HepG2 (cell line): ENCODE data around the gene PRR12. TPM values are rescaled to one million over a fixed set of nuclear protein-coding genes. Genes with fewer than 3 reads are reported as not detected.
A peak's percentile ranks its signal among the peaks of the same experiment; 100 is the strongest.

Source experiments
- GATA4 ChIP-seq: sonication (generic); IDR thresholded peaks from 2 replicates; pipeline ENCODE4 v1.6.1; 2016; ENCODE audit warnings: antibody characterized with exemption, low read depth, borderline replicate concordance
- MTA1 ChIP-seq: sonication (generic); formaldehyde crosslinking; IDR thresholded peaks from 2 replicates; pipeline ENCODE4 v1.4.0; 2020; ENCODE audit warnings: missing genetic modification reagents, mild to moderate bottlenecking, borderline replicate concordance
- NAIF1 ChIP-seq: sonication (generic); formaldehyde crosslinking; IDR thresholded peaks from 2 replicates; pipeline ENCODE4 v1.5.0; 2020; ENCODE audit warnings: mild to moderate bottlenecking, missing genetic modification reagents, borderline replicate concordance
- RBFOX2 ChIP-seq: fragments of 200-400 bp; formaldehyde crosslinking; IDR thresholded peaks from 2 replicates; pipeline ENCODE4 v1.6.1; 2017; ENCODE audit warnings: low read depth, mild to moderate bottlenecking, low read length
- SMAD1 ChIP-seq: sonication (generic); formaldehyde crosslinking; IDR thresholded peaks from 2 replicates; pipeline ENCODE4 v1.4.0; 2020; ENCODE audit warnings: missing genetic modification reagents, low read depth, mild to moderate bottlenecking, borderline replicate concordance
- SMYD3 ChIP-seq: sonication (generic); formaldehyde crosslinking; IDR thresholded peaks from 2 replicates; pipeline ENCODE4 v1.8.1; 2023; ENCODE audit warnings: mild to moderate bottlenecking, missing genetic modification reagents
- TBX2 ChIP-seq: sonication (generic); formaldehyde crosslinking; IDR thresholded peaks from 2 replicates; pipeline ENCODE4 v1.5.0; 2020; ENCODE audit warnings: missing genetic modification reagents, mild to moderate bottlenecking, borderline replicate concordance
- ZHX1 ChIP-seq: sonication (generic); formaldehyde crosslinking; IDR thresholded peaks from 2 replicates; pipeline ENCODE4 v1.8.1; 2022; ENCODE audit warnings: low read depth, mild to moderate bottlenecking, missing genetic modification reagents
- ZNF18 ChIP-seq: sonication (generic); formaldehyde crosslinking; IDR thresholded peaks from 2 replicates; pipeline ENCODE4 v1.8.0; 2022; ENCODE audit warnings: mild to moderate bottlenecking, missing genetic modification reagents; ENCODE audit not compliant: insufficient replicate concordance
- ZNF460 ChIP-seq: sonication (generic); formaldehyde crosslinking; IDR thresholded peaks from 2 replicates; pipeline ENCODE4 v1.5.1; 2020; ENCODE audit warnings: missing genetic modification reagents, mild to moderate bottlenecking, borderline replicate concordance
- ZNF547 ChIP-seq: sonication (generic); formaldehyde crosslinking; IDR thresholded peaks from 2 replicates; pipeline ENCODE4 v1.5.1; 2020; ENCODE audit warnings: mild to moderate bottlenecking, missing genetic modification reagents
- ZNF841 ChIP-seq: sonication (generic); formaldehyde crosslinking; IDR thresholded peaks from 2 replicates; pipeline ENCODE4 v1.8.1; 2023; ENCODE audit warnings: missing genetic modification reagents, borderline replicate concordance
- polyA plus RNA-seq, 8 experiments: library from polyadenylated mRNA; depleted of rRNA in 3 of 8; stranded (reverse) in 7 of 8; unstranded in 1 of 8; fragments of >200 nt; fragmentation: Illumina TruSeq in 4 of 8; extraction: Trizol in 4 of 8; gene quantifications; 2 replicates each; pipeline versions ENCODE4 v1.2.1 to v1.2.3, GENCODE V29; 2011 to 2016; ENCODE audit warnings: low read depth in 4 of 8, missing spikeins in 1 of 8, mixed read lengths in 1 of 8; ENCODE audit not compliant: insufficient read depth in 1 of 8
- total RNA-seq, 5 experiments: library from RNA; depleted of rRNA; stranded (reverse); fragments of >200 nt; fragmentation: Illumina TruSeq; extraction: Trizol; gene quantifications; 2 replicates each; pipeline ENCODE4 v1.2.3, GENCODE V29; 2016; ENCODE audit warnings: low read depth in 1 of 5
- TF ChIP-seq, protein P1 (sequence below): sonication (generic); formaldehyde crosslinking; IDR thresholded peaks from 2 replicates; pipeline ENCODE4 v1.5.0; 2020; ENCODE audit warnings: mild to moderate bottlenecking, missing genetic modification reagents, moderate library complexity
- TF ChIP-seq, protein P2 (sequence below): sonication (generic); formaldehyde crosslinking; IDR thresholded peaks from 2 replicates; pipeline ENCODE4 v1.9.0; 2021; ENCODE audit warnings: missing genetic modification reagents, borderline replicate concordance
- TF ChIP-seq, protein P3 (sequence below): sonication (generic); formaldehyde crosslinking; IDR thresholded peaks from 2 replicates; pipeline ENCODE4 v1.4.0; 2020; ENCODE audit warnings: missing genetic modification reagents

The PRR12 gene
- total and polyA plus RNA-seq, 2 of the 13 experiments (the other 11 are each of a cell fraction or from before 2014, with no cell fraction given) = 0.62 to 1.5 TPM

GRCh38 chr19:49657493-49658138, 66.6 kb downstream of the PRR12 start (continued):
- TF ChIP-seq TBX2 (no peak), ZHX1 (CRISPR knock-in tag) (no peak), ZNF18 (CRISPR knock-in tag) (no peak), GATA4 (no peak), ZNF841 (CRISPR knock-in tag) (no peak), NAIF1 (CRISPR knock-in tag) (no peak), SMAD1 (CRISPR knock-in tag) (no peak), RBFOX2 (peak; percentile 53), MTA1 (CRISPR knock-in tag) (peak; percentile 36; the same call in 1 of the 2 replicates), ZNF547 (CRISPR knock-in tag) (no peak), ZNF460 (CRISPR knock-in tag) (no peak), SMYD3 (no peak)
- TF ChIP-seq, protein P1, sequence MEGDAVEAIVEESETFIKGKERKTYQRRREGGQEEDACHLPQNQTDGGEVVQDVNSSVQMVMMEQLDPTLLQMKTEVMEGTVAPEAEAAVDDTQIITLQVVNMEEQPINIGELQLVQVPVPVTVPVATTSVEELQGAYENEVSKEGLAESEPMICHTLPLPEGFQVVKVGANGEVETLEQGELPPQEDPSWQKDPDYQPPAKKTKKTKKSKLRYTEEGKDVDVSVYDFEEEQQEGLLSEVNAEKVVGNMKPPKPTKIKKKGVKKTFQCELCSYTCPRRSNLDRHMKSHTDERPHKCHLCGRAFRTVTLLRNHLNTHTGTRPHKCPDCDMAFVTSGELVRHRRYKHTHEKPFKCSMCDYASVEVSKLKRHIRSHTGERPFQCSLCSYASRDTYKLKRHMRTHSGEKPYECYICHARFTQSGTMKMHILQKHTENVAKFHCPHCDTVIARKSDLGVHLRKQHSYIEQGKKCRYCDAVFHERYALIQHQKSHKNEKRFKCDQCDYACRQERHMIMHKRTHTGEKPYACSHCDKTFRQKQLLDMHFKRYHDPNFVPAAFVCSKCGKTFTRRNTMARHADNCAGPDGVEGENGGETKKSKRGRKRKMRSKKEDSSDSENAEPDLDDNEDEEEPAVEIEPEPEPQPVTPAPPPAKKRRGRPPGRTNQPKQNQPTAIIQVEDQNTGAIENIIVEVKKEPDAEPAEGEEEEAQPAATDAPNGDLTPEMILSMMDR (CRISPR knock-in tag) = no peak
- TF ChIP-seq, protein P2, sequence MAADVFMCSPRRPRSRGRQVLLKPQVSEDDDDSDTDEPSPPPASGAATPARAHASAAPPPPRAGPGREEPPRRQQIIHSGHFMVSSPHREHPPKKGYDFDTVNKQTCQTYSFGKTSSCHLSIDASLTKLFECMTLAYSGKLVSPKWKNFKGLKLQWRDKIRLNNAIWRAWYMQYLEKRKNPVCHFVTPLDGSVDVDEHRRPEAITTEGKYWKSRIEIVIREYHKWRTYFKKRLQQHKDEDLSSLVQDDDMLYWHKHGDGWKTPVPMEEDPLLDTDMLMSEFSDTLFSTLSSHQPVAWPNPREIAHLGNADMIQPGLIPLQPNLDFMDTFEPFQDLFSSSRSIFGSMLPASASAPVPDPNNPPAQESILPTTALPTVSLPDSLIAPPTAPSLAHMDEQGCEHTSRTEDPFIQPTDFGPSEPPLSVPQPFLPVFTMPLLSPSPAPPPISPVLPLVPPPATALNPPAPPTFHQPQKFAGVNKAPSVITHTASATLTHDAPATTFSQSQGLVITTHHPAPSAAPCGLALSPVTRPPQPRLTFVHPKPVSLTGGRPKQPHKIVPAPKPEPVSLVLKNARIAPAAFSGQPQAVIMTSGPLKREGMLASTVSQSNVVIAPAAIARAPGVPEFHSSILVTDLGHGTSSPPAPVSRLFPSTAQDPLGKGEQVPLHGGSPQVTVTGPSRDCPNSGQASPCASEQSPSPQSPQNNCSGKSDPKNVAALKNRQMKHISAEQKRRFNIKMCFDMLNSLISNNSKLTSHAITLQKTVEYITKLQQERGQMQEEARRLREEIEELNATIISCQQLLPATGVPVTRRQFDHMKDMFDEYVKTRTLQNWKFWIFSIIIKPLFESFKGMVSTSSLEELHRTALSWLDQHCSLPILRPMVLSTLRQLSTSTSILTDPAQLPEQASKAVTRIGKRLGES = no peak
- TF ChIP-seq, protein P3, sequence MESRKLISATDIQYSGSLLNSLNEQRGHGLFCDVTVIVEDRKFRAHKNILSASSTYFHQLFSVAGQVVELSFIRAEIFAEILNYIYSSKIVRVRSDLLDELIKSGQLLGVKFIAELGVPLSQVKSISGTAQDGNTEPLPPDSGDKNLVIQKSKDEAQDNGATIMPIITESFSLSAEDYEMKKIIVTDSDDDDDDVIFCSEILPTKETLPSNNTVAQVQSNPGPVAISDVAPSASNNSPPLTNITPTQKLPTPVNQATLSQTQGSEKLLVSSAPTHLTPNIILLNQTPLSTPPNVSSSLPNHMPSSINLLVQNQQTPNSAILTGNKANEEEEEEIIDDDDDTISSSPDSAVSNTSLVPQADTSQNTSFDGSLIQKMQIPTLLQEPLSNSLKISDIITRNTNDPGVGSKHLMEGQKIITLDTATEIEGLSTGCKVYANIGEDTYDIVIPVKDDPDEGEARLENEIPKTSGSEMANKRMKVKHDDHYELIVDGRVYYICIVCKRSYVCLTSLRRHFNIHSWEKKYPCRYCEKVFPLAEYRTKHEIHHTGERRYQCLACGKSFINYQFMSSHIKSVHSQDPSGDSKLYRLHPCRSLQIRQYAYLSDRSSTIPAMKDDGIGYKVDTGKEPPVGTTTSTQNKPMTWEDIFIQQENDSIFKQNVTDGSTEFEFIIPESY (CRISPR knock-in tag) = 0 out of 2 replicates have a peak, but pooled peaks have one; percentile 9
